HepG2 (cell line): ENCODE results near the gene HDAC5. TPM values are rescaled to one million over a fixed set of nuclear protein-coding genes. Genes with fewer than 3 reads are reported as not detected.

Source experiments
- GPN1 ChIP-seq: sonication (generic); formaldehyde crosslinking; IDR thresholded peaks from 2 replicates; pipeline ENCODE4 v1.5.1; 2020; ENCODE audit warnings: missing genetic modification reagents, borderline replicate concordance
- ISX ChIP-seq: sonication (generic); formaldehyde crosslinking; conservative IDR thresholded peaks from 2 replicates; pipeline ENCODE4 v1.5.0; 2020; ENCODE audit warnings: missing genetic modification reagents
- MED8 ChIP-seq: sonication (generic); formaldehyde crosslinking; IDR thresholded peaks from 2 replicates; pipeline ENCODE4 v1.8.1; 2023; ENCODE audit warnings: mild to moderate bottlenecking, missing genetic modification reagents; ENCODE audit not compliant: insufficient replicate concordance
- PCBP1 ChIP-seq: fragments of 200-400 bp; formaldehyde crosslinking; IDR thresholded peaks from 2 replicates; pipeline ENCODE4 v1.6.1; 2017; ENCODE audit warnings: mild to moderate bottlenecking, low read depth, low read length, borderline replicate concordance
- RFX5 ChIP-seq: IDR thresholded peaks from 2 replicates; pipeline ENCODE4 v1.6.1; 2011; ENCODE audit warnings: low read depth, low read length, improper control_type of control experiment
- ZNF547 ChIP-seq: sonication (generic); formaldehyde crosslinking; IDR thresholded peaks from 2 replicates; pipeline ENCODE4 v1.5.1; 2020; ENCODE audit warnings: mild to moderate bottlenecking, missing genetic modification reagents
- ZSCAN29 ChIP-seq: sonication (generic); formaldehyde crosslinking; conservative IDR thresholded peaks from 2 replicates; pipeline ENCODE4 v1.4.0; 2020; ENCODE audit warnings: mild to moderate bottlenecking, missing genetic modification reagents
- polyA plus RNA-seq, 8 experiments: library from polyadenylated mRNA; depleted of rRNA in 3 of 8; stranded (reverse) in 7 of 8; unstranded in 1 of 8; fragments of >200 nt; fragmentation: Illumina TruSeq in 4 of 8; extraction: Trizol in 4 of 8; gene quantifications; 2 replicates each; pipeline versions ENCODE4 v1.2.1 to v1.2.3, GENCODE V29; 2011 to 2016; ENCODE audit warnings: low read depth in 4 of 8, missing spikeins in 1 of 8, mixed read lengths in 1 of 8; ENCODE audit not compliant: insufficient read depth in 1 of 8
- total RNA-seq, 5 experiments: library from RNA; depleted of rRNA; stranded (reverse); fragments of >200 nt; fragmentation: Illumina TruSeq; extraction: Trizol; gene quantifications; 2 replicates each; pipeline ENCODE4 v1.2.3, GENCODE V29; 2016; ENCODE audit warnings: low read depth in 1 of 5
- TF ChIP-seq, protein P1 (sequence below): sonication (generic); formaldehyde crosslinking; IDR thresholded peaks from 2 replicates; pipeline ENCODE4 v1.4.0; 2020; ENCODE audit warnings: missing genetic modification reagents
- TF ChIP-seq, protein P2 (sequence below): sonication (generic); formaldehyde crosslinking; IDR thresholded peaks from 2 replicates; pipeline ENCODE4 v1.4.0; 2020; ENCODE audit warnings: missing genetic modification reagents, borderline replicate concordance
- TF ChIP-seq, protein P3 (sequence below): sonication (generic); formaldehyde crosslinking; IDR thresholded peaks from 2 replicates; pipeline ENCODE4 v1.4.0; 2020; ENCODE audit warnings: missing genetic modification reagents
- TF ChIP-seq, protein P4 (sequence below): IDR thresholded peaks from 2 replicates; pipeline ENCODE4 v1.6.1; 2012; ENCODE audit warnings: low read depth, low read length, improper control_type of control experiment
- TF ChIP-seq, protein P5 (sequence below): sonication (generic); formaldehyde crosslinking; IDR thresholded peaks from 2 replicates; pipeline ENCODE4 v1.4.0; 2020; ENCODE audit warnings: missing genetic modification reagents
- TF ChIP-seq, protein P6 (sequence below): sonication (generic); formaldehyde crosslinking; IDR thresholded peaks from 2 replicates; pipeline ENCODE4 v1.5.0; 2020; ENCODE audit warnings: missing genetic modification reagents, mild to moderate bottlenecking, borderline replicate concordance

HDAC5 gene
- total and polyA plus RNA-seq, 2 of the 13 experiments (the other 11 are each of a cell fraction or from before 2014, with no cell fraction given), result 46.4 to 85.4 TPM

DNA sequence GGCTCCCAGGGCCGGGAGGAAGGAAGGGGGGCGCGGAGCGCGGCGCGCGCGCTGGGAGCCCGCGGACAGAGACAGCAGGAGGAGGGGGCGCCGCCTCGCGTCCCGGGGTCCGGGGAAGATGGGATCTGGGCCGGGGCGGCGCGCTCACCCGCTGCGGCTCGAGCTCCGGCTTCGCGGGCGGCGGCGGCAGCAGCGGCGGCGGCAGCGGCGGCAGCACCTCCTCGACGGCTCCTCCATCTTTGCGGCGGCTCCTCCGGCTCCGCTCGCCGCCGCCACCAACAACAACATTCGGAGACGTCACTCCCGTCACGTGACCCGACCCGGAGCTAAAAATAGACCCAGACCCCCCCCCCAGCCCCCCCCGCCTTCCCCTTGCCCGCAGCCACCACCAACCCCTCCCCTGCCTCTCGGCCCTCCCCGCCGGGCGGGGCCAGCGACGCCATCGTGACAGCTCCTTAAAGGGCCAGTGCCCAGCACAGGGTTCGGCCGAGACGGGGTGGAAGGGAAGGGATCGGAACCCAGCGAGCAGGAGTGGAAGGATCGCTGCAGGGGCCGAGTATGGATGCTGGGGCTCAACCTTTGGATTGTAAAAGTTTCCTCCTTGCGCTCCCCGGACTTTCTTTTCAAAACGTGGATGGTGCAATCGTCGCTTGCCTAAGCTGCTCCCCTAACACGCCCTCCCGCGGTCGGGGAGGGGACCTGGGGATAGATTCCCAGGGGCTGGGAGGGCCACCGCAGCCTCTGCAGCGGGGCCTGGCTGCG lies at the start of gene HDAC5 (continued):
- TF ChIP-seq, protein P1, sequence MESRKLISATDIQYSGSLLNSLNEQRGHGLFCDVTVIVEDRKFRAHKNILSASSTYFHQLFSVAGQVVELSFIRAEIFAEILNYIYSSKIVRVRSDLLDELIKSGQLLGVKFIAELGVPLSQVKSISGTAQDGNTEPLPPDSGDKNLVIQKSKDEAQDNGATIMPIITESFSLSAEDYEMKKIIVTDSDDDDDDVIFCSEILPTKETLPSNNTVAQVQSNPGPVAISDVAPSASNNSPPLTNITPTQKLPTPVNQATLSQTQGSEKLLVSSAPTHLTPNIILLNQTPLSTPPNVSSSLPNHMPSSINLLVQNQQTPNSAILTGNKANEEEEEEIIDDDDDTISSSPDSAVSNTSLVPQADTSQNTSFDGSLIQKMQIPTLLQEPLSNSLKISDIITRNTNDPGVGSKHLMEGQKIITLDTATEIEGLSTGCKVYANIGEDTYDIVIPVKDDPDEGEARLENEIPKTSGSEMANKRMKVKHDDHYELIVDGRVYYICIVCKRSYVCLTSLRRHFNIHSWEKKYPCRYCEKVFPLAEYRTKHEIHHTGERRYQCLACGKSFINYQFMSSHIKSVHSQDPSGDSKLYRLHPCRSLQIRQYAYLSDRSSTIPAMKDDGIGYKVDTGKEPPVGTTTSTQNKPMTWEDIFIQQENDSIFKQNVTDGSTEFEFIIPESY, result peak; percentile 84
- TF ChIP-seq, protein P2, sequence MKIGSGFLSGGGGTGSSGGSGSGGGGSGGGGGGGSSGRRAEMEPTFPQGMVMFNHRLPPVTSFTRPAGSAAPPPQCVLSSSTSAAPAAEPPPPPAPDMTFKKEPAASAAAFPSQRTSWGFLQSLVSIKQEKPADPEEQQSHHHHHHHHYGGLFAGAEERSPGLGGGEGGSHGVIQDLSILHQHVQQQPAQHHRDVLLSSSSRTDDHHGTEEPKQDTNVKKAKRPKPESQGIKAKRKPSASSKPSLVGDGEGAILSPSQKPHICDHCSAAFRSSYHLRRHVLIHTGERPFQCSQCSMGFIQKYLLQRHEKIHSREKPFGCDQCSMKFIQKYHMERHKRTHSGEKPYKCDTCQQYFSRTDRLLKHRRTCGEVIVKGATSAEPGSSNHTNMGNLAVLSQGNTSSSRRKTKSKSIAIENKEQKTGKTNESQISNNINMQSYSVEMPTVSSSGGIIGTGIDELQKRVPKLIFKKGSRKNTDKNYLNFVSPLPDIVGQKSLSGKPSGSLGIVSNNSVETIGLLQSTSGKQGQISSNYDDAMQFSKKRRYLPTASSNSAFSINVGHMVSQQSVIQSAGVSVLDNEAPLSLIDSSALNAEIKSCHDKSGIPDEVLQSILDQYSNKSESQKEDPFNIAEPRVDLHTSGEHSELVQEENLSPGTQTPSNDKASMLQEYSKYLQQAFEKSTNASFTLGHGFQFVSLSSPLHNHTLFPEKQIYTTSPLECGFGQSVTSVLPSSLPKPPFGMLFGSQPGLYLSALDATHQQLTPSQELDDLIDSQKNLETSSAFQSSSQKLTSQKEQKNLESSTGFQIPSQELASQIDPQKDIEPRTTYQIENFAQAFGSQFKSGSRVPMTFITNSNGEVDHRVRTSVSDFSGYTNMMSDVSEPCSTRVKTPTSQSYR (CRISPR knock-in tag), result no peak; the same call in 1 of the 2 replicates
- TF ChIP-seq PCBP1 (0 out of 2 replicates have a peak, but pooled peaks have one; percentile 76), ISX (CRISPR knock-in tag) (no peak), RFX5 (no peak), MED8 (CRISPR knock-in tag) (peak; percentile 46), ZNF547 (CRISPR knock-in tag) (no peak; the same call in 1 of the 2 replicates), ZSCAN29 (CRISPR knock-in tag) (peak; percentile 62; the same call in 1 of the 2 replicates), GPN1 (no peak)
- TF ChIP-seq, protein P3, sequence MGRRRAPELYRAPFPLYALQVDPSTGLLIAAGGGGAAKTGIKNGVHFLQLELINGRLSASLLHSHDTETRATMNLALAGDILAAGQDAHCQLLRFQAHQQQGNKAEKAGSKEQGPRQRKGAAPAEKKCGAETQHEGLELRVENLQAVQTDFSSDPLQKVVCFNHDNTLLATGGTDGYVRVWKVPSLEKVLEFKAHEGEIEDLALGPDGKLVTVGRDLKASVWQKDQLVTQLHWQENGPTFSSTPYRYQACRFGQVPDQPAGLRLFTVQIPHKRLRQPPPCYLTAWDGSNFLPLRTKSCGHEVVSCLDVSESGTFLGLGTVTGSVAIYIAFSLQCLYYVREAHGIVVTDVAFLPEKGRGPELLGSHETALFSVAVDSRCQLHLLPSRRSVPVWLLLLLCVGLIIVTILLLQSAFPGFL (CRISPR knock-in tag), result no peak
- TF ChIP-seq, protein P4, sequence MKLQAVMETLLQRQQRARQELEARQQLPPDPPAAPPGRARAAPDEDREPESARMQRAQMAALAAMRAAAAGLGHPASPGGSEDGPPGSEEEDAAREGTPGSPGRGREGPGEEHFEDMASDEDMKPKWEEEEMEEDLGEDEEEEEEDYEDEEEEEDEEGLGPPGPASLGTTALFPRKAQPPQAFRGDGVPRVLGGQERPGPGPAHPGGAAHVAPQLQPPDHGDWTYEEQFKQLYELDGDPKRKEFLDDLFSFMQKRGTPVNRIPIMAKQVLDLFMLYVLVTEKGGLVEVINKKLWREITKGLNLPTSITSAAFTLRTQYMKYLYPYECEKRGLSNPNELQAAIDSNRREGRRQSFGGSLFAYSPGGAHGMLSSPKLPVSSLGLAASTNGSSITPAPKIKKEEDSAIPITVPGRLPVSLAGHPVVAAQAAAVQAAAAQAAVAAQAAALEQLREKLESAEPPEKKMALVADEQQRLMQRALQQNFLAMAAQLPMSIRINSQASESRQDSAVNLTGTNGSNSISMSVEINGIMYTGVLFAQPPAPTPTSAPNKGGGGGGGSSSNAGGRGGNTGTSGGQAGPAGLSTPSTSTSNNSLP, result no peak; the same call in 1 of the 2 replicates
- TF ChIP-seq, protein P5, sequence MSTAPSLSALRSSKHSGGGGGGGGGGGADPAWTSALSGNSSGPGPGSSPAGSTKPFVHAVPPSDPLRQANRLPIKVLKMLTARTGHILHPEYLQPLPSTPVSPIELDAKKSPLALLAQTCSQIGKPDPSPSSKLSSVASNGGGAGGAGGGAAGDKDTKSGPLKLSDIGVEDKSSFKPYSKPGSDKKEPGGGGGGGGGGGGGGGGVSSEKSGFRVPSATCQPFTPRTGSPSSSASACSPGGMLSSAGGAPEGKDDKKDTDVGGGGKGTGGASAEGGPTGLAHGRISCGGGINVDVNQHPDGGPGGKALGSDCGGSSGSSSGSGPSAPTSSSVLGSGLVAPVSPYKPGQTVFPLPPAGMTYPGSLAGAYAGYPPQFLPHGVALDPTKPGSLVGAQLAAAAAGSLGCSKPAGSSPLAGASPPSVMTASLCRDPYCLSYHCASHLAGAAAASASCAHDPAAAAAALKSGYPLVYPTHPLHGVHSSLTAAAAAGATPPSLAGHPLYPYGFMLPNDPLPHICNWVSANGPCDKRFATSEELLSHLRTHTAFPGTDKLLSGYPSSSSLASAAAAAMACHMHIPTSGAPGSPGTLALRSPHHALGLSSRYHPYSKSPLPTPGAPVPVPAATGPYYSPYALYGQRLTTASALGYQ (CRISPR knock-in tag), result 0 out of 2 replicates have a peak, but pooled peaks have one; percentile 45
- TF ChIP-seq, protein P6, sequence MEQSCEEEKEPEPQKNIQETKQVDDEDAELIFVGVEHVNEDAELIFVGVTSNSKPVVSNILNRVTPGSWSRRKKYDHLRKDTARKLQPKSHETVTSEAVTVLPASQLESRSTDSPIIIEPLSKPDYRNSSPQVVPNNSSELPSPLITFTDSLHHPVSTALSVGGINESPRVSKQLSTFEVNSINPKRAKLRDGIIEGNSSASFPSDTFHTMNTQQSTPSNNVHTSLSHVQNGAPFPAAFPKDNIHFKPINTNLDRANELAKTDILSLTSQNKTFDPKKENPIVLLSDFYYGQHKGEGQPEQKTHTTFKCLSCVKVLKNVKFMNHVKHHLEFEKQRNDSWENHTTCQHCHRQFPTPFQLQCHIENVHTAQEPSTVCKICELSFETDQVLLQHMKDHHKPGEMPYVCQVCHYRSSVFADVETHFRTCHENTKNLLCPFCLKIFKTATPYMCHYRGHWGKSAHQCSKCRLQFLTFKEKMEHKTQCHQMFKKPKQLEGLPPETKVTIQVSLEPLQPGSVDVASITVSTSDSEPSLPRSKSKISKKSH (CRISPR knock-in tag), result peak; percentile 85
